HG02678 (cell line): ENCODE results near the gene MPO.

Experiments used
- ATAC-seq: cut with Tn5 transposase; IDR thresholded peaks from one replicate; pipeline ENCODE4 v1.9.1; 2021; ENCODE audit warnings: mild to moderate bottlenecking, moderate library complexity; ENCODE audit not compliant: unreplicated experiment

MPO gene

DNA sequence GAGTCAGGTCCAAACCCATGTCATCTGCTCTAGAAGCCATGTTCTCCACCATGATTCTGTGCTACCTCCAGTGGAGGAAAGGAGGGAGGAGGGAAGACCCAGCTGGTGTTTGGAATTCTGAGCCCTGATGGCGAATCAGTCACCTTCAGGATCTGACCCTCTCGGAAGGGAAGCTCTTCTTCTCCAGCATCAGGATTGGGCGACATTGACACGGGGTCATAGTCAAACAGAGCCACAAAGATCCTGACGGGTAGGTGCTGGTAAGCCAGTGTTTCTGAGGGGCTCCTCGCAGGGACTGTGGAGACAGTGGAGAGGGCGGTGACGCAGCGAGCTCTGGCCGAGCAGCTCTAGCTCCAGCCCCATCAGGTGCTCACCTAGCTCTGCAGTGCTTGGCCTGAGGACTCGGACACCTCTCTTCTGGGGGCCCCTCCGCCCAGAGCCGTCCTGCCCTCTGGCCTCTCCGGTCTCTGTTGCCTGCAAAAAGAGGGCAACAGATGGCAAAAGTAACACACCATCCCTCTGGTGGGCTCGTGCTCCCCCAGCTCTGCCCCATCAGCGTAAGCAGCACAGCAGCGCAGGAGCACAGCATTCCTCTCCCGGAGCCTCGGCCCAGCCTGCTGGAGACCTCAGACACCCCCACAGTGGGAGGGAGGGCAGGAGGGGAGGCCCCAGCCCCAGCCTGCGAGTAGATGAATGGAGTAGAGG, 26.9 kb upstream of the MPO start:
- ATAC-seq: no peak

DNA sequence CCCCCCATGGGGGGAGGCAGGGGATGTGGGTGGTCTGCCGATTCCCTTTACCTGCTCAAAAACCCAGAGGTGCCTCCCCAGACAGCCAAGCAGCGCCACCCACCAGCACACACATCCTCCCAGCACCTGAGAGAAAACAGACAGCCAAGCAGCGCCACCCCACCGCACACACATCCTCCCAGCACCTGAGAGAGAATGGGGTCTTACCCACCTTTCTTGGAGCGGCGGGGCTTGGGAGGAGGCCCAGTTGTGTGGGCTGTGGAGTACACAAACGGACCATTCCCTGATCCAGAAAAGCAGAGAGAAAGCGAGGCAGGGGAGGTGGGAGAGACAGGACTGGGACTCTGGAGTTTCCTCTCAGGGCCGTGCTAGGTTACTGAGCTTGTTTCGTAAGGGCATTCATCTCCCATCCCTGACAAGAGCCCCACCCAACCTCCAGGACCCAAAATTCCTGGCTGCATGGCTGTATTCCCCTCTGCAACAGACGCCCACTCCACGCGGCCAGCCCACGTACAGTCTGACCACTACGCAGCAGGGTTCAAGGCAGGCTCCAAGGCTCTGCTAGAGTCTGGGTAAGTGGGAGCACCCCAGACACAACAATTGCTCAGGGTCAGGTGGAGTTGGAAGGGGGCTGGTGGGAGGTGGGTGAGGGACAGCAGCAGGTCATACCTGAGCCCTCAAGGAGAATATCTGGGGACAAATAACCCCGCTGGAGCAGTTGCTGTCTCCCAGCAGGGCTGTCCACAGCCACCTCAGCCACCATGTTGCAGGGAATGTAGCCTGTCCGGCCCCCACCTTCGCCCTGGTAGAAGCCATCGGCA, 25.6 kb upstream of the MPO start:
- no peak for ATAC-seq

DNA sequence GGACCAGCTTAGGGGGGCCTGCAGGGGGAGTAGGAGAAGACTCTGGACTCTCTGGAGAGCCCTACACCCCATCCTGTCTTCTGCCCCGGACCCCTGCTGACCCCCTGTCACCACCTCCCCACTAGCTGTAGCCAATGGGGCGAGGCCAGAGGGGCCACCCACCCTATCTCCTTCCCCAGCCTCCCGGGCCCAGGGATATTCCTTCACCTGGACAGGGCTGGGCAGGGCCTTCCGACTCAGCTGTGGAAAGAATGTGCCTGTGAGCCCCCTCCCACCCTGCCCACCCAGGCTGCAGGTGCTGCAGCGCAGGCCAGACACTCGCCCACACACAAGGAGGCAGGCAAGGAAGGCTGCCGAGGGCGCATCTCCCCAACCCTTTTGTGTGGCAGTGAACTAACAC, 24.9 kb upstream of the MPO start:
- no peak for ATAC-seq

DNA sequence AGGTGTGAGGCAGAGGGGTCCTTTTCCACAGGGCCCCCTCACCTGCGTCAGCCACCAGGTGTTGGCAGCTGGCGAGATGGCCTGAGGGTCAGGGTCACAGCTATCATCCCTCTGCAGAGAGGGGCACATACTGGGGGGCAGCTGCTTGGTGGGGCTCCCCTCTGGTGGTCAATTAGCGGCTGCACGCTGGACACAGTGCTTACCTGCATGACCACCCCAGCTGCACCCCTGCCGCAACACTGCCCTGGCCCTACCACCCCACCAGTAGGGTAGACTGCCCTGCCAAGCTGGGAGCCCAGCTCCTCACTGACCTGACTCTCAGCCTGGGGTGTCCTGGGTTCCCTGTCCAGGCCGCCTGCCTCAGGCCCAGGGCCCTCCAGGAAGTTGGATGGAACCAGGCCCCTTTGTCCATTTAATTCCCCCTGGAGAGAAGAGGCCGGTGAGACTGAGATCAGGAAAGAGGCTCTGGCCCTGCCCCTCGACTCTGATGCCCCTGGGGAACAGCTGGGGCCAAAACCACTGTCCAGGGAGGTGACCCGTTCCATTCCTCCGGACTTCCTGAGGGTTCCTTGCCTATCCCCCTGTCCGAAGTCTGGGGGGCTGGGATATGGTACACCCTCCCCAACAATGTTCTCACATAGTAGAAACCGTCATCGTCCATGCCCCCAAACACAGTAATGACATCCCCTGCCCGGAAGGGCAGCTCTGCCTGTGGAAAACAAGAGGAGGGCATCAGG, 24.2 kb upstream of the MPO start:
- no peak for ATAC-seq

DNA sequence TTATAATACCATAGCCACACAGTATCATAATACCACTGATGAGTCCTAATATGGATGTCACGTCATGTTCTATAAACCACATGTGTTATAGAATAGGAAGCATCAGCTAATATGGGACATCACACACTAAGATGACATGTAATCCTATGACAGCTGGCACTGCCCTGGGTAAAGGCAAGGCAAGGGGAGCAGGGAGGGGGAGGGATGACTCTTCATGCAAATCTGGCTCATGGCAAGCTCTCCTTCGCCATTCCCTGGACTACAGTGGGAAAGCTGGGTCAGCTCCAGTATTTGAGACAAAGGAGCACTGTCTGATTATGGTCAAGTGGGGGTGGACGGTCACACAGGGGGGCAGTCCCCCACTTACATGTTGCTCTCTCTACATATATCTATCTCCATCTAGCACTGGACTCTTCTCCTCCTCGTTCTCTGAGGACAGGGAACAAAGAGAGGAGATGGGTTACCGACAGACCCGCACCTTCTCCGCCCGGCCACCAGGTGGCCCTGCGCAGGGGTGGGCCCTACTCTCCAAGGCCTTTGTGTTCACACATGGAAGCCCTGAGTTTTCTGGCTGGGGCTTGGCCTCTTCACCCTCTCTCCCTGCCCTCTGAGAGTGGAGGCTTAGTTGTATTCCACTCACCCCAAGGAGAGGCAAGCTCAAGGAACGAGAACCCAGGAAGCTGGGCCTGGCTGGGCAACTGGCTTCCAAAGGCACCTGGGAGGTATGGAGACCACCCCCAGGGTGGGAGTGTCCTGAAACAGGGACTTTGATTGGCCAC, 23.4 kb upstream of the MPO start:
- ATAC-seq: no peak

DNA sequence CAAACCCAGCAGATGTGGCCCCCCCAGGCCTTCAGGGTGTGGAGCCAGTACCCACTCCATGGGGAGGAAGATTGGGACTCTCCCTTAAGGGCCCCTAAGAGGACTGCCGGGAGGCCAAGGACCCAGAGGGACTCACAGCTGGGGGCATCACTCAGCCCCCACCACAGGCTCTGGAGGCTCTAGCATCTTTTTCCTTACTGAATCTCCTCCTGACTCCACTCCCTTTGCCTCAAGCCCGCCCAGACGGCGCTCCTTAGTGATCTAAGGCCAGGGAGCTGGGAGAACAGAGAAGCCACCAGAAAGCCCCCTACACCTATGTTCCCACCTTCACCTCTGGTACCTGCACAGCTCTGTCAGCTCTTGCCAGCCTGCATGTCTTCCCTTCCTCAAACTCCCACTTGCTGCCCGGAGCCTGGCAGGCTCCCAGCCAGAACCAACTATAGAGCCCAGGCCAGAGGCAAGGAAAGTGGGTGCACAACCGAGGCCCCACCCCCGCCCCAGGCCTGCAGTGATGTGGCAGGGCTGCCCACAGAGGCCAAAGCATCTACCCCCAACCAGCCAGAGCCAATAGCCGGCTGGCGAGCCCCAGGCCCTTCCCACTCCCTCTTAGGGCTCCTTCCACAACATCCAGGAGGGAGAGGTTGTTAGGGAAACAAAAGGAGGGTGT, 22.3 kb upstream of the MPO start:
- no peak for ATAC-seq

DNA sequence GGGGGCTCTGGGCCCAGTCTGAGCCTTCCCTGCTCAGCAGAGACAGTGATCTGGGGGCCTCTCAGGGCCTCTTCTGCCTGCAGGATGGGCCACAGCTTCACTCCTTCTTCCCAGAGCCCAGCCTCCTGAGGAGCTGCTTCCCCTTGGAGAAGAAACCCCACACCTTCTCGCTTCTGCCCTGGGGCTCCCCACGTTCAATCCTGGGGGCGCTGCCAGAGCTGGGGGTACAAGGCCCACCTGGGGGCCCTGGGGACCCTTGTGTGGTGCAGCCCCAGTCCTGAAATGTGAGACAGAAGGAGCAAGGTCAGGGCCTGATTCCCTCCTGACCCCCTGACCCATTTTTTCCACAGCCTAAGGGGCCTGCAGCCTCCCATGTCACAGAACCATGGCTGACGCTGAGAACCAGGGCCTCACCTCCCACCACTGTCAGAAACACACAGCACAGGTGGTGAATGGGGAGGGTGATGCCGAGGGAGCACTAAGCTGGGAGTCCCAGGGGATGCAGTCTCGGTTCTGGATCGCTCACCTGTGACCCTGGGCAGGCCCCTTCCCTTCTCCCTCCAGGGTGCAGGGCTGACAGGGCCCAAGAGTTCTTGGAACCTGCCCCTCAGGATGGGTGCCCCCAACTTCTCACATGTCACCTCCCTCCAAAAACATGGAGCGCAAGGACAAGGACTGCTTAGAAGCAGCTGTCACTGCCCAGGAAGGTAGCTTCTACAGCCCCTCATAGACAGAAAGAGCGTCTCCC, 21.6 kb upstream of the MPO start:
- no peak for ATAC-seq

DNA sequence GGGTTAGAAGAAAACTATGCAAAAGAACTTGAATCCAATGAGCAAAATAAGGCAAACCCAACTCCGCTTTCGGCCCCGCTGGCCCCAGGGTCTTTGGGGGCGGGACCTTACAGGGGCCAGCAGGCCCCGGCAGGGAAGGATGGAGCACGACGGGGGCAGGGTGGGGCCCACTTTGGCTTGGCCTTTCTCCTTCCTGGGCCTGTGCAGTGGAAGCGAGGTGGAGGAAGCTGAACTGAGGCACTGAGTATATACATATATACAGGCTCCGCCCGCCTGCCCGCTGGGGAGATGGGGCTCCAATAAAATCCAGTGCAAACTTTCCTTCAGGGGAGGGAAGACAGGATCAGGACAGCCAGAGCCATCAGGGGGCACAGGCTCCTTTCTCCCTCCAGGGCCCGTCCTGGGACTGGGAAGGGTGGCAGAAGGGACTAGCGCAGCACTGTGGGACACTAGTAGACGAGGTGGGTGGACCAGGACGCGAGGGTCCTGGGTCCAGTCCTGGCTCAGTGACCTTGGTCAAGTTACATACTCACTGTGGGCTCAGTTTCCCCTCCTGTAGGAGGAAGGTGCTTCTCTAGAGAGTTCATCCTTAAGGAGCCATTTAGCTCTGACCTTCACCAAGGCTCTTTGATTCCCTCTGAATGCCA, 20.9 kb upstream of the MPO start:
- ATAC-seq: no peak

DNA sequence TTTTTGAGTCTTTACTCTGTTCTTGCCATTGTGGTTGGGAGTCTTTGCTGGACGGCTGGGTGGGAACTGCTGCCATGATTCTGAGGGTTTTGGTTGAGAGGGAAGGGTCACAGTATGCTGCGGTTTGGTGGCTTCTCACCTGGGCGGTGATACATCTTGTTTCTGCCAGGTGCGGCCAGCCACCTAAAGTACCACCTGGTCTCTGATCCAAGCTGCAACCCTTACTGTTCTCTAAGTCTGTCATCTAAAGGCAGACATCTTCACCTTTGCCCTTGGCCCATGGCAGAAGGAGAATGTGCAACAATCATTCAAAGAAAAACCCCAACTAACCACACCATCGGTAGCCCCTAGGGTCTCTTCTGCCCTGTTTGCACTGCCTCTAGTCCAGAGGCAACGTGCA, 19.6 kb upstream of the MPO start:
- ATAC-seq: no peak

DNA sequence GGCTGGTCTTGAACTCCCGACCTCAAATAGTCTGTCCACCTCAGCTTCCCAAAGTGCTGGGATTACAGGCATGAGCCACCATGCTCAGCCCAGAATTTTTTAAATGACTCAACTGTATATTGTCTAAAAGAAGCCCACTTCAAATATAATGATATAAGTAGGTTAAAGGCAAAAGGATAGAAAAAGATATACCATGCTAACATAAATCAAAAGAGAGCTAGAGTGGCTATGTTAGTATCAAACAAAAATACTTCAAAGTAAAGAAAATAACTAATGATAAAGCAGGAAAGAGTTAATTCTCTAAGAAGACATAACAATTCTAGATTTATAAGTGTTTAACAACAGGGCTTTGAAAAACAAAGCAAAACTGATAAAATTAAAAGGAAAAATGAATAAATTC, 13.3 kb upstream of the MPO start:
- no peak for ATAC-seq

DNA sequence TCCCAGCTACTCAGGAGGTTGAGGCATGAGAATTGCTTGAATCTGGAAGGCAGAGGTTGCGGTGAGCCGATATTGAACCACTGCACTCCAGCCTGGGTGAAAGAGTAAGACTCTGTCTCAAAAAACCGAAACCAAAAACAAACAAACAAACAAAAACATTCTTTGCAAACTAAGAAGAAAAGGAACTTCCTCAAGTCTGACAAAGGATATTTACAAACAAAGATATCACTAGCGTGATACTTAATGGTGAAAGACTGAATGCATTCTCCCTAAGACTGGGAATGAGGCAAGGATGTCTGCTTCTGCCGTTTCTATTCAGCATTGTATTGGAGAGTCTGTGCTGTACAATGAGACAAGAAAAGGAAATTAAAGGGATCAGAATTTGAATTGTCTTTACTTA, 10.5 kb upstream of the MPO start:
- no peak for ATAC-seq

DNA sequence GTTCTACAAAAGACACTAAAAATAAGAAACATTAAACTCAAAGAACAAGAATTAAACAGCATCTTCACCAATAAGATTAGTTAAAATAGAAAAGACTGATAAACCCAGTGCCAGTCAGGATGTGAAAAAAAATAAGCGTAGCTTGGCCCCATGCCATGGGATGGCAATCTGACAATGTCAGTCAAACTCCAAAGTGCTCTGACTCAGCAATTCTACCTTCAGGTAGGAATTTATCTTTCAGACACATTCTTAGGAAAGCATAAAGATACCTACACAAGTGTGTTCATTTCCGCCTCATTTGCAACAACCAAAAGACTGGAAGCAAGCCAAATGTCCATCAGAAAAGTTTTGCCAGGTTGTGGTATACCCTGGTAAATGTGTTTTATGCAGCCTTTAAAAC, 9.1 kb upstream of the MPO start:
- ATAC-seq: no peak

DNA sequence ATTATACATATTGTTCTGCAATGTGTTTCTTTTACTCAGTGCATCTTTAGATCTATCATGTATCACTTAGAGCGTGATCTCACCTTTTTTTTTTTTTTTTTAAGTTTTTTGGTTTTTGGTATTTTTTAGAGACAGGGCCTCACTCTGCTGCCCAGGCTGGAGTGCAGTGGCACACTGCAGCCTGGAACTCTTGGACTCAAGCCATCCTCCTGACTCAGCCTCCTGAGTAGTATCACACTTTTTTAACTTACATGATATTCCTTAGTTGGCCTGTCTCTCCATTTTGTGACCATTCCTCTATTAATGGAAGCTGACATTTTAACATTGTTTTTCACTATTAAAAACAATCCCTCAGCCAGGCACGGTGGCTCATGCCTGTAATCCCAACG, 4.7 kb upstream of the MPO start:
- no peak for ATAC-seq

DNA sequence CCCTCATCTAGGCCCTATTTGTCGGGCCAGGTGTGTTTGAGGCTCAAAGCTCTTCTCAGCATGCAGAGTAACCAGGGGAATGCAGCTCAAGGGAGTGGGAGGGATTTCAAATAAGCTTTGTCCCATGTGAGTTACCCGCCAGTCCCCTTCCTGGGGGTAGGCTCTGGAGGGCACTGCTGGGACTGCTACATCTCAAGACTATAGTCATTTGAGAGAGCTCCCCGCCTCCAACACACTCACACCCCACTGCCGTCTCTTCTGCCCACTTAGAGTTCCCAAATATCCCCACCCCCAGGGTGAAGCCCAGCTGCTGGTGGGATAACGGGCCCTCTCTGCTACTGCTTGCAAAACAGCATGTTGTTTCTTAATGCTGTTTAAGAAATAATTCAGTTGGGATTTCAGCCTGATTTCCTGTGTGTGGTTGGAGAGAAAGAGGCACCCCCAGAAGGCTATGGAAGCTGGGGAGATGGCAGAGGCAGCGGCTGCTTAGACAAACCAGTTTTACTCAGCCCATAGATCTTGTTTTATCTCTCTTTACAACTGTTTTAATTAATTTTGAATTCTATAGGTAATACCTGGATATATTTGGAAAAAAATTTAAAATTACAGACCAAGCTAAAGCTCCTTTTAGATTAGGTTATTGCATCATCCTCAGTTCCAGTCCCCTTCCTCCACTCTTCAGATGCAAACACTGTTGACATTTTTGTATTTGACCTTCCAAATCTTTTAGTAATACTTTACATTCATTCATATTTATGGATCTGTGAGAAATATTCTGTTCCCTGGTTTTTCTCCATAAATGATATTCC, 4.1 kb upstream of the MPO start:
- no peak for ATAC-seq

DNA sequence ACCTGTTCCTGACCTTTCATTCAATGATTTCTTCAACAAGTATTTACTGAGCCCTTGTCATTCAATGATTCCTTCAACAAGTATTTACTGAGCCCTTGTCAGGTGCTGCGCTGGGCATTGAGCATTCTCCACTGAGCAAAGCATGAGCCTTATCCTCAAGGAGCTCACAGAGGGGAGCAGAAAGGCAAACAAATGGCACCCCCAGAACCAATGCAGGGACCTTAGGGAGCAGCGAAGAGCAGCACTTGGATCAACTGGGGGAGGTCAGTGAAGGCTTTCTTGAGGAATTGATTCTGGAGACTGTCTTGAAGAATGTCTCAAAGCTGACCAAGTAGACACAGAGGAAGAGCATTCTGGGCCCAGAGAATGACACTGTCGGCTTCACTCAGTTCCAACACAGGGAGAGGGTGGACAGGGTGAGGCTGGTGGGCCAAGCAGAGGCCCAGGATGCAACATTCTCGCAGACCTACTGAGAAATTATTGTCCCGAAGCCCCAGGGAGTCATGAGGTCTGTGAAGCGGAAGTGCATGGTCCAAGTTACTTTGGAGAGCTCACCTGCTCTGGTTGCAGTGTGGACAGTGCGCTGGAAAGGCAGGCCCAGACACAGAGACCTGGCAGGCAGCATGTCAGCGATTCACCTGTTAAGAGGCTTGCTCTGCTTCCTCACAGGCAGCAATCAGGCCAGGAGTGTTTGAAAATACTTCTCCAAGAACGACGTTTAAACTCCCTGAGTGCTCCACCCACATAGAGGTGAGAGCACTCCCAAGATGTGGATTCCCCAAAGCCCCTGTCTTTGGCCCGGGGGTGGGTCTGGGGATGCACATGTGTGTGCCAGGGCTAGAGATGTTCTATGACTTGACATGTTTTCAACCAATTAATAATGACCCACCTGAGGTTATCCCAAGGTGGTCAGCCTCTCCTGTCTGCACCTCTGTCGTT, 3.2 kb upstream of the MPO start:
- ATAC-seq: no peak

DNA sequence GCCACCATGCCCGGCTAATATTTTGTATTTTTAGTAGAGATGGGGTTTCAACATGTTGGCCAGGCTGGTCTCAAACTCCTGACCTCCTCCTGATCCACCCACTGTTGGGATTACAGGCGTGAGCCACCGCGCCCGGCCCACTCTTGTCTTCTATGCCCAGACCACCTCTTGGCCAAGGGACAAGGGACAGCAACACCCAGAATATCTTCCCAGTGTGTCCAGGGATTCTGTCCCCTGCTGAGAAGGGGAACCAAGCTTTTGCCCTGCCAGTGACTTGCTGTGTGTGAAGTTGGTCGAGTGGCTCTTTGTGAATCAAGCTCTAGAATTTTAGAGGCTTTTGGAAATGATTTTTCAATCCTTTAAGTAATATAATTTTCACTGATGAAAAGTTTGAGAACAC, 1.7 kb upstream of the MPO start:
- ATAC-seq: no peak

DNA sequence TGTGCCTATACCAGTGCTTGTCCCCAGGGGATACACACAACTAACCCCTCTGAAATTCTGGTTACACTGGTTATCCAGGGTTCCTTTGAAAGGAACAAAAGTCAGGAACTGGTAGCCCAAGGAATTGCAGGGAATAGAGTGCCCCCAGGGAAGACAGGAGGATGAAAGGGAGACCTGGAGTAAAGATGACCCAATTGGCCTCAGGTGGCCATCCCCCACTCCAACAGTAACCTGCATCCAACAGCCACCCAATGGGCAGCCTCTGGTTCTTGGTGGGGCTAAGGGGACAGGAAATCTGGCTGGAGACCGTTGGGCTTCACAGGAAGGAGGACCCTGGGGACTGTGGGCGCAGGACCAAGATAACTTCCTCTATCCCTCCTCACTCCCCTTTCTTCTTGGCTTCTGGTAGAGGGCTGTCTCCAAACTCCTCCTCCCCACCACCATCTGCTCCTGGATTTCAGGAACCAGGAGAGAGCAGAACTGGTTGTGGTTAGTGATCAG, 826 bp upstream of the MPO start:
- no peak for ATAC-seq
